Measurements from ENCODE around the gene UBE2V1.

Gene UBE2V1

DNA sequence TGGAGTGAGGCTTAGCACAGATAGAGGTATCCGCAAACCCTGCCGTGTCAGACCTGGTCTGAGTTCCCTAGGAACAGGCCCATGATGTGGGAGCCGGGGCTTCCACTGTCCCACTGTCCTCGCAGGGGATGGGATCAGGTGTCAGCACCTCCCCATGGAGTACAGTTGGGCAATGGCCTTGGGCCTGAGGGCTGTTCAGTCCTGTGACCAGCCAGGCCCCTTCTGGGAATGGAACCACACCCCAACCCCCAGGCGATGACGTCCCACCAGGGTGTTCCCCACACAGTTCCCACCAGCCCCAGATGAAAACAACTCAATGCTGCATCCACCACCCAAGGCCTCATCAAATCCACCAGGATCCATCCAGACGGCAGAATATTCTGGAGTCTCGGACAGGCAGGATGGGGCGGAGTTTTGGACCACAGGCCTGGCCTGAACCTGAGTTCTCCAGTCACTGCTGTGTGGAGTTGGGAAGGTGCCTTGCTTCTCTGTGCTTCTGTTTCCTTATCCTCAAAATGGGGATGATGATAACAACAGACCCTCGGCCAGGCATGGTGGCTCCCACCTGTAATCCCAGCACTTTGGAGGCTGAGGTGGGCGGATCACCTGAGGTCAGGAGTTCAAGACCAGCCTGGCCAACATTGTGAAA, 62.2 kb downstream of the UBE2V1 start:
- FAIRE-seq (no peak), DNase-seq (ENCODE audit: insufficient read length, low spot score) (no peak)
- no peak for TF ChIP-seq POLR2A (IDR thresholded peaks at IDR 0.05; ENCODE audit: low read depth, low read length)

DNA sequence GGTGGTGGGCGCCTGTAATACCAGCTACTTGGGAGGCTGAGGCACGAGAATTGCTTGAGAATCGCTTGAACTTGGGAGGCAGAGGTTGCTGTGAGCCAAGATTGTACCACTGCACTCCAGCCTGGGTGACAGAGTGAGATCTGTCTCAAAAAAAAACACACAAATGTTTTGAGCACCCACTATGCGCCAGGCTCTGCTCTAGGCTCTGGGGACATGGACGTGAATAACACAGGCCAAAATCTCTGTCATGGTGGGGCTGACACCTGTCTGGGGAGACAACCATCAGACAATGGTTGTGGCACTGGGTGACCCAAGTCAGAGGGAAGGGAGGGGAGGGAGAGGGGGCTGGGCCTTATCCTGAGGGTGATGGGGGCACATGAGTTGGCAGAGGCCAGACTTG, 62.7 kb downstream of the UBE2V1 start:
- FAIRE-seq = no peak

DNA sequence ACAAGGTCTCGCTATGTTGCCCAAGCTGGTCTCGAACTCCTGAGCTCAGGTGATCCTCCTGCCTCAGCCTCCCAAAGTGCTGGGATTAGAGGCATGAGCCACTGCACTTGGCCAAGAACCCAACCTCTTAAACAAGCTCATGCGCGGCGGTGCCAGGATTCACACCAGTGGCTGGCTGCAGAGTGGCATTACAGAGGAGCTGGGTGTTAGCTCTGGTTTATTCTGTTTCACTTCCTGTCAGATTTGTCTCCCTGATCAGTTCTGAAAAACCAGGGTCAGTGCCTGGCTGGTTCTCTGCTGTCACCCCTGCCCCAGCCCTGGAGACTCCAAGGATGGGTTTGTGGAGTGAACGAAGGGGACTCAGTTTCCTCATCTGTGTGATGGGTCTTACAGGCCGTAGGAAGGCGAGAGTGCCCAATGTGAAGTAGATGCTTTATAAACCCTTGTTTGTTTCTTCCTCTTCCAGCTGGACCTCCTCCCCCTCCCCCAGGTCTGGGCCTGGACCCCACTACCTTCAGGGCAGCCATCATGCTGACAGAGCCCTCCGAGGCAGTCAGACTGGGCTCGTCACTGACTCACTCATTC, 63.4 kb downstream of the UBE2V1 start:
- FAIRE-seq = no peak
- DNase-seq (ENCODE audit: insufficient read length, low spot score) = no peak
- no peak for TF ChIP-seq POLR2A (IDR thresholded peaks at IDR 0.05; ENCODE audit: low read depth, low read length)

More for the DNA sequence above, 62.7 kb downstream of the UBE2V1 start:
- DNase-seq (ENCODE audit: insufficient read length, low spot score) = no peak
- no peak for TF ChIP-seq POLR2A (IDR thresholded peaks at IDR 0.05; ENCODE audit: low read depth, low read length)

DNA sequence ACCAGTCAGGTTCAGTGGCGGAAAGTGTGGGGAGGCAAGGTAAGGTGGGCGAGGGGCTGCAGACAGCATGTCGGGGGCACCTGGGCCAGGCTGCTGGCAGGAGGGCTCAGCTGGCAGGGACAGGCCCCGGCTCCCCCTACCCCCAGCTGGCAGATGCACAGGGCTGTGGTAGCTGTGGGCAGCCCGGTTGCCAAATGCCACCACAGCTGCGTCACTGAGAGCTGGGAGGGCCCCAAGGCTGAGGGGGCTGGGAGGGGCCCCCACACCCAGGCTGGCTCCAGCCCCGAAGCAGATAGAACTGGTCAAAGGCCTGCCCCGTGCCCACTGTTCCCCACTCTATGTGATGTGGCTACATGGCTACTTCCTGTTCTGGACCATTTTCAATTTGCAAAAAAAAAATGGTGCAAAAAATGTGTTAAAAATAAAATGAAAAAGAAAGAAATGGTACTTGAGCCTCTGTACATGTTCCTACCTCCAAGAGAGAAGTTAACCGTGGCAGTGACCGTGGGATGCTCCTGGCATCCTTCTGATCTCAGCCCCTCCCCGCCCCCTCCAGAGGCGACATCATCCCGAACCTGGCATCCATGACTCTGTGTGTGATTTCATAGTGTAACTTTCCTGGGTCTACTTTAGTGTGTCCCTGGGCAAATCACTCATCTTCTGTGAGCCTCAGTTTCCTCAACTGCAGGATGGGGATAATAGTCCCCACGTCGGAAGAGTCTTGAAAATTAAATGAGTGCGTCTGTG, 64.4 kb downstream of the UBE2V1 start:
- FAIRE-seq (no peak), DNase-seq (ENCODE audit: insufficient read length, low spot score) (no peak)
- no peak for TF ChIP-seq POLR2A (IDR thresholded peaks at IDR 0.05; ENCODE audit: low read depth, low read length)

DNA sequence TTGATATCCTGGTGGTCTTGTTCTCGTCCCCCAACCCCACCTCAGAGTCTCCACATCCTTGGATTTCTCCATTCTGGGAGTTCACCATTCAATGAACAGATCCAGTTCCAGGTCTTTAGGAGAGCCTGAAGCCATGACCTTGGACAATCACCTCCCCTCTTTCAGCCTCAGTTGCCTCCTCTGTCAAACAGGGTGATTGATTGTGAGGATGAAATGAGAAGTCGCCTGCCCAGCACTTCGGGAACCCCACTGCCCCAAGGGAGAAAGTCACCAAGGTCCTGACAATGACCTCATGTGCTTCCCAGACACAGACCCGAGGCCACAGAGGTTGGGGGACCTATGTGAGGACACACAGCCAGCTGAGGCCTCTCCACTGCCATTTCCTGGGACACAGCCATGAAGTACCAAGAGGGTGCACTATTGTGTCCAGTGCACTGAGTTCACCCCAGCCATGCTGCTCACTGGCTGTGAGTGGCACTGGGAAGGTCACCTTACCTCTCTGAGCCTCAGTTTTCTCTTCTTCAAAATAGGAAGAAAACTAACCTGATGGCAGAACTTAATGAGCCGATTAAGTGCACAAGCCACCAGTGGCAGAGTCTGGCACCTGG, 68.5 kb downstream of the UBE2V1 start:
- FAIRE-seq (no peak), DNase-seq (ENCODE audit: insufficient read length, low spot score) (no peak)
- no peak for TF ChIP-seq POLR2A (IDR thresholded peaks at IDR 0.05; ENCODE audit: low read depth, low read length)

DNA sequence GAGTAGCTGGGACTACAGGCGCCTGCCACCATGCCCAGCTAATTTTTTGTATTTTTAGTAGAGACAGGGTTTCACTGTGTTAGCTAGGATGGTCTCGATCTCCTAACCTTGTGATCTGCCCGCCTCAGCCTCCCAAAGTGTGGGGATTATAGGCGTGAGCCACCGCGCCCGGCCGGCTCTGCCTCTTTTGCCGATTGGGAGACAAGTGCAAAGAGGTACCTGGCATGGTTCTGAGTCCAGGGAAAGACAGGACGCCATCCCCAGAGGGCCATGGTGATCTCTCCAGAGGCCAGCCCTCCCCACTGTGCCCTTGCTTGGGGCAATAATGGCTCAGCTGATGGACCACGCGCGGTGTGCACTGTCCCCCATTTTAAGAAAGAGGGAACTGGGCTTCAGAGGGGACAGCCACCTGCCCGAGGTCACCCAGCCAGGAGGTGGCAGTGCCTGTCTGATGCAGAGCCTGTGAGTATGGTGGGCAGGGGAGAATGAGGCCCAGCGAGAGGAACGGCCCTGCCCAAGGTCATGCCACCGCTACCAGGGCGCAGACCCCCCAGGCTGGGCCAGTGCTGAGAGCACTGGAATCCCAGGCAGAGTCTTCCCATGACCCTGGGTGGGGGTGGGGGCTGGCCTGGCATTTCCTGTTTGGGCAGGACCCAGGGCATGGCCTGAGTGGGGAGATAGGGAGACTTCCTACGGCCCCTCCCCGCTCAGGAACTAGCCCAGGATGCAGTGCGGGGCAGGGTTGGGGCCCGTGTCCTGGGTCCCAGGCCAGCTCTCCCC, 69.2 kb downstream of the UBE2V1 start:
- no peak for FAIRE-seq

DNA sequence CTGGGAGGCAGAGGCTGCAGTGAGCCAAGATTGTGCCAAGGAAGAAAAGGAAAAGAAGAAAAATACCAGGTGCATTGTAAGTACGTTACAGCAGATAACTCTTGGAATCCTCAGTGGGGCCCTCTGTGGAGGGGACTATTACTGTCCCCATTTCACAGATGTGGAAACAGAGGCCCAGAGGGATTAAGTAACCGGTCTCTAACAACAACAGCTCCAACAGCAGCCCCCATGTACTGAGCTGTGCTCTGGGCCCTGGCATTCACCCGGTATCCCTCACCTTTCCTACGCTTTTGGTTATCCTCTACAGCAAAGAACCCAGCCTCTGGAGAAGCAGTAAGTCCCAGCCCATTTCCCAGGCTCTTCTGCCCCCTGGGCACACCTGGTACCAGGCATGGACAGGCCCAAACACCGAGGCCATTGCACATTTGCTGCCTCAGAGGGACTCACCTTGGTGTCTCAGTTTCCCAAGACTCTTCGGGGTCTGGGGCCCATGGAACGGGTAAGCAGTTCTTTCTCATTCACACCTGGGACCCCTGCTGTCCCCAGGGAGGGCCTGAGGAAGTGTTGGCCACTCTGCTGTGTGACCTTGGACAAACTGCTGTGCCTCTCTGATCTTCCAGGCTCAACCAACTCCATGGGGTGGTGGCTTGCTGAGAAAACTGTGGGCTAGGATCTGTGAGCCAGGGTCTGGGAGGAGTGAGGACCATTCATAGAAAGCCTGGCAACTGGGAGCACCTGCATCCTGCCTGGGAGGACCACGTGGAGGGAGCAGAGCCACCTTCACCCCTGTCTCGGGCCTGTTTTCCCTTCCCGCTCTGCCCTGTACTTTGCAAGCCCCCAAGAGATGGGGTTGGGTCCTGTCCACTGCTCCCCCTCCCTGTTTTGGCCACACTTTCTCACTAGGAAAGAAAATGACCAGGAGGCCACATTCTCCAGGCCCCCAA, 70.3 kb downstream of the UBE2V1 start:
- TF ChIP-seq POLR2A (IDR thresholded peaks at IDR 0.05; ENCODE audit: low read depth, low read length) = no peak
- DNase-seq (ENCODE audit: insufficient read length, low spot score) (no peak), FAIRE-seq (no peak)

More for the DNA sequence above, 69.2 kb downstream of the UBE2V1 start:
- TF ChIP-seq POLR2A (IDR thresholded peaks at IDR 0.05; ENCODE audit: low read depth, low read length) = no peak
- DNase-seq (ENCODE audit: insufficient read length, low spot score) = no peak

DNA sequence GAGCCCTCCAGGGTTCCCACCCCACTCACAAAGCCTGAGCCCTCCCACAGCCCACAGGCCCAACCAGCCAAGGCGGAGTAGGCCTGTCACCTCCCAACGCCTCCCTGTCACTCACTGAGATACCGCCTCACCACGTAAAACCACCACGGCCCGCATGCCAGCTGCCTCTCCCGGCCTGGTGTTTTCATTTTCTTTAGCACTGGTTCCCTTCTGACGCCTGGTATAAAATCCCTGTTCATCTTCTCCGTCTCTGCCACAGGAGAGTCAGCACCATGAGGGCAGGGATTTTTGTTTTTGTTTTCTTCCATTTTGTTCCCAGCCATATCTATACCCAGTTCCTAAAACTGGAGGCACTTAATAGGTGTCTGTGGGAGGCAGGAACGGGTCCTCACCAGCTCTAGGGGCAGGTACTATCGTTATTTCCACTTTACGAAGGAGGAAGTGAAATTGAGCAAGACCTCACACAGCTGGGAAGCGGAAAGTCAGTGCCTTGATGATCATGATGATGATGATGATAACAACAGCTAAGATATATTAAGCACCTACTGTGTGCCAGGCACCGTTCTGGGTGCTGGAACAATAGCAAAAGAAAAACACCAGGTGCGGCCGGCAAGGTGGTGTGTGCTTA, 71.6 kb downstream of the UBE2V1 start:
- DNase-seq (ENCODE audit: insufficient read length, low spot score) (no peak), FAIRE-seq (no peak)
- TF ChIP-seq POLR2A (IDR thresholded peaks at IDR 0.05; ENCODE audit: low read depth, low read length) = no peak

DNA sequence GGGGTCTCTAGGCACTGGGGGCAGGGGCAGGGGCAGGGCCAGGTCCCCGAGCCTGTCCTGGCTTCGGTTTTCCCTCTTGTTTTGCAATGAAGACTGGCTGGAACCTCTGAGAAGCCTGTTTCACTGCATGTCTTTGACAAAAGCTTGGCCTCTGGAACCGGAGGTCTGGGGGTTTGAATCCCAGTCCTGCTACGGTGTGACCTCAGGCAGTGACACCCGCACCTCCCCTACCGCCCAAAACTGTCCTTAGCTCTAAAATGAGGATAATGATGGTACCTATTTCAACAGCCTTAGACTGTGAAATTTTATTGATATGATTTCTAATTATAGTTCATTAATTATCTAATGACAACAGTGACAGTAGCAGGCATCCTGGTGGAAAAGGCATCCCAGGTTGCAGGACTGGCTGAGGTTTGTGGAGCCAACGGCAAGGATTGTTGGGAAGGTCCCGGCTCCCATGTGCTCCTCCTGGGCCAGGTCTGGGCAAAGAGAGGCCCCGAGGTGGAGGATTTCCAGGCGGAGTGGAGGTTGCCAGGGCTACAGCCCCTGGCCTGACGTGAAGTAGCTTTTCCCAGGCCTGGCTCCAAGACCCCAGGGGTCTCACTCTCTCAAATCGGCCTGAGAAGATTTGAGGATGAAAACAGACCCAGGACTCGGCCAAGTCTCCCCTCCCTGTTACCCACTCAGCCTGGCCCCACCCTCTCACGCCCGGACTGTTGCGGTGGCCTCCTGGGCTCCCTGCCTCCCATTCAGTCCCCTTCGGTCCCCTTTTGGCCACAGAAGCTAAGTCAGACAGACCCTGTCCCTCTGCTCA, 72.3 kb downstream of the UBE2V1 start:
- TF ChIP-seq POLR2A (IDR thresholded peaks at IDR 0.05; ENCODE audit: low read depth, low read length) = no peak
- DNase-seq (ENCODE audit: insufficient read length, low spot score) = no peak
- no peak for FAIRE-seq

DNA sequence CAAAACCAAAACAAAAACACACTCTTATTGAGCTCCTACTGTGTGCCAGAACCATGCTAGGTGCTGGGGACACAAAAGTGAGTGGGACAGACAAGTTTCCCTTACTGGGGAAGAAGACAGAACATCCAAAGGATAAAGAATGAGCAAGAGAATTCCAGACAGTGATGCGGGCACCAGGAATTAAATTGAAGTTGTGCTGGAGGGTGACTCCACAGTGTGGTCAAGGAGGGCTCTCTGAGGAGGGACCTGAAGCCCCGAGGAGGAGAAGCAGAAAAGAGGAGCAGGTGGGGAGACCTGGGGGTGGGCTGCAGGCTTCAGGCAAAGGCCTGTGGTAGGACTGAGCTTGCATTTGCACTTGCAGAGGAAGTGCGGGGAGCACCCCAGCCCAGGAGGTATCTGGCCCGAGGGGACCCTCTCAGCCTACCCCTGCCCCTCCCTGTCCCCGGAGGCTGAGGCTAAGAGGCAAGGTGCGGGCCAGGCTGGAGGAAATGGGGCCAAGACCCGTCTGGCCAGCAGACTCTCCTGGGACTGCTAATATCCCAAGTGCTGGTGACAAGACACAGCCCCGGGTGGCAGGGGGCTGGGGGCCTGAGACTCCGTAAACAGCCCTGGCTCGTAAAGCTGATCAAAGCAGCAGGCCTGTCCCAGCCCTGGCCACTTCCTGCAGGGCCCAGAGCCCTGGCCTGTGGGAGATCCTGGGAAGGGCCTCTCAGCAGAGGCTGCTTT, 73.1 kb downstream of the UBE2V1 start:
- no peak for DNase-seq (ENCODE audit: insufficient read length, low spot score)
- no peak for TF ChIP-seq POLR2A (IDR thresholded peaks at IDR 0.05; ENCODE audit: low read depth, low read length)
- no peak for FAIRE-seq

DNA sequence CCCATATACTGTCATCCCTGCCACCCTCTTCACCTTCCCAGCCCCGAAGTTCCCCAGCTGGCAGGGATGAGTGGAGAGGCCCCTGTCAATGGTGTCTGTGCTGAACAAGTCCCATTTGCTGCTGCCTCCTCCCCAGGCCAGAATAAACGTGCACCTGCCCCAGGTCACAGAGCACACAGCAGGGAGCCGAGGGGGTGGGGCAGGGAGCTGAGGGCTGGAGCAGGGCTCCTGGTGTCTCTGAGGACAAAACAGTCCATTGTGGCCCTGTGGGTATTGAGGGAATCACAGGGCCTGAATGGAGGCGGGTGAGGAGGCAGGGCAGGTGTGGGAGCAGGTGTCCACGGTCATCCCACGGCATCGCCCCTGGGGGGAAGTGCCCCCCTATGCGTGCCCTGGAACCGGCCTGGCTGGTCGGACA, 74.4 kb downstream of the UBE2V1 start:
- no peak for DNase-seq (ENCODE audit: insufficient read length, low spot score)
- TF ChIP-seq POLR2A (IDR thresholded peaks at IDR 0.05; ENCODE audit: low read depth, low read length) = no peak
- no peak for FAIRE-seq
